Measurements from ENCODE around the gene IPO13.

DNA sequence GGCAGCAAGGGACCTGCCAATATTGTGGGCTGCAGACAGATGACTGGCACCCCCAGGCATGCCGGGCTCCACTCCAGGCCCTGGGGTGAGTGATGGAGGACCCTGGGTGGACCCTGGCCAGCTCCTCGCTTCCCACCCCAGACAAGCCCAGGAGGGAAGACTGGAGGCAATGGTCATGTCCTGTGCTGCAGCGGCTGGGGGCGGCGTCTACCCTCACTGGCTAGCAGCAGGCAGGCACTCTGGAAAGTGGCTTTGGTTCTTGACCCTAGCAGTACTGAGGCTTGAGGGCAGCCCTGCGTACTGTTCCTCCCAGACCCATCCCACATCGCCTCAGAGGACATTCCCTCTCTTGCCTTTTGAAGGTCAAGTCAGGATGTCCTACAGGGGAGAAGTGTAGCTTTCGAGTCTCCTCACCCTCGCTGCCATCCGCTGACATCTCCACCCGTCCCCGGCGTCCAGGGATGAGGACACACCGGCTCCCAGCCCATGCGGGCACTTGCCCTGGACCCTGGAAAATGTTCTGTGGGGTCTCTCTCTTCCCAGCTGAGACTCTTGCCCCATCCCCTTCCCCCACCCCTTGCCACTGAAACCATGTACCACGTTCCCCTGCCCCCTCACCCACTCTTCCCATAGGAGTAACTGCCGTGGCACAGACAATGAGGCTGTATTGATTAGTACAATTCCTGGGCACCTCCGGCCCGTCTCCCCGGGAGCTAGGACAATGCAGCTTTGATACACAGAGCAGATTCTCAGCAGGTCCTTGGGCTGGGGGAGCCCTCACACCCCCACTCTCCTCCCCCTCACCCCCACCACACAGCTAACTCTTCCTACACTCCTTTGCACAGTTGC lies 69.5 kb downstream of the IPO13 start:
- TF ChIP-seq, protein P1, sequence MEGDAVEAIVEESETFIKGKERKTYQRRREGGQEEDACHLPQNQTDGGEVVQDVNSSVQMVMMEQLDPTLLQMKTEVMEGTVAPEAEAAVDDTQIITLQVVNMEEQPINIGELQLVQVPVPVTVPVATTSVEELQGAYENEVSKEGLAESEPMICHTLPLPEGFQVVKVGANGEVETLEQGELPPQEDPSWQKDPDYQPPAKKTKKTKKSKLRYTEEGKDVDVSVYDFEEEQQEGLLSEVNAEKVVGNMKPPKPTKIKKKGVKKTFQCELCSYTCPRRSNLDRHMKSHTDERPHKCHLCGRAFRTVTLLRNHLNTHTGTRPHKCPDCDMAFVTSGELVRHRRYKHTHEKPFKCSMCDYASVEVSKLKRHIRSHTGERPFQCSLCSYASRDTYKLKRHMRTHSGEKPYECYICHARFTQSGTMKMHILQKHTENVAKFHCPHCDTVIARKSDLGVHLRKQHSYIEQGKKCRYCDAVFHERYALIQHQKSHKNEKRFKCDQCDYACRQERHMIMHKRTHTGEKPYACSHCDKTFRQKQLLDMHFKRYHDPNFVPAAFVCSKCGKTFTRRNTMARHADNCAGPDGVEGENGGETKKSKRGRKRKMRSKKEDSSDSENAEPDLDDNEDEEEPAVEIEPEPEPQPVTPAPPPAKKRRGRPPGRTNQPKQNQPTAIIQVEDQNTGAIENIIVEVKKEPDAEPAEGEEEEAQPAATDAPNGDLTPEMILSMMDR (conservative IDR thresholded peaks at IDR 0.05) = no peak
- TF ChIP-seq ZFX (IDR thresholded peaks at IDR 0.05) = no peak

All from C4-2B (cell line).